ENCODE data around the gene SENP1. TPM values are rescaled to one million over a fixed set of nuclear protein-coding genes. Genes with fewer than 3 reads are reported as not detected.

Gene SENP1
- polyA plus RNA-seq, 3 donors: 5.2 to 8.0 (median 6.0) TPM

DNA sequence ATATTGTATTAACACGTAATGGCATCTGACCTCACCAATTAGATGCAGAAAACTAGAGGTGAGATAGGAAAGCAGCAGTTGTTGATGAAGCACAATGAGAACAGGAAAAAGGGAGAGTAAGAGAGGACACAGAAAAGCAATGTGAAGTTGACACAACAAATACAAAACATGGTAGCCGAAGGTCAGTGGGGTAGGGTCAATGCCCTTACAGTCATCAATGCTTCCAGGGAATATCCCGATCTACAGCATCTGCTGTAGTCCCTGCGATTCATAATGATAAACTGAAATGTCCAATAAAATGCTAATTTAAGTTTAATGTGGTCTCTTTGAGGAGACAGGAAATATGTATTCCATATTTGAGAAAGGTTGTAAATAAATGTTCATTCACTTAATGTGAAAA, 98.7 kb downstream of the SENP1 start:
- Histone ChIP-seq H3K27ac (ENCODE audit: low read depth in 1 of 2, low read length in 2 of 2) (no peak overlapping the region), H3K4me2 (replicated peaks; ENCODE audit: extremely low read depth, low read length, poor library complexity, severe bottlenecking) (no peak overlapping the region), H3K9ac (ENCODE audit: insufficient read depth, low read length, poor library complexity, severe bottlenecking) (no peak overlapping the region), H2AFZ (ENCODE audit: insufficient read depth, low read depth, low read length, poor library complexity, severe bottlenecking) (no peak overlapping the region), H4K20me1 (ENCODE audit: insufficient read depth, low read length) (no peaks in the 10 kb centered on the region), H3K36me3 (replicated peaks in 1 of 2; ENCODE audit: control insufficient read depth in 1 of 2, insufficient read depth in 2 of 2, low read length in 2 of 2) (no peaks in the 10 kb centered on the region), H3K27me3 (ENCODE audit: control insufficient read depth in 2 of 2, insufficient read depth in 2 of 2, low read length in 2 of 2) (peaks cover 56 to 70% of the 10 kb centered on the region in 2 donors), H3K4me3 (replicated peaks in 1 of 3; ENCODE audit: low read depth in 2 of 3, low read length in 3 of 3) (no peak overlapping the region), H3K4me1 (ENCODE audit: control insufficient read depth in 1 of 2, insufficient read depth in 2 of 2, low read length in 2 of 2) (peaks cover 6 to 15% of the 10 kb centered on the region in 2 donors), H3K79me2 (ENCODE audit: insufficient read depth, low read length) (no peaks in the 10 kb centered on the region), H3K9me3 (replicated peaks in 1 of 2; ENCODE audit: control insufficient read depth in 1 of 2, insufficient read depth in 1 of 2, low read length in 2 of 2) (peaks cover 0 to 27% of the 10 kb centered on the region in 2 donors)
- Mint-ChIP-seq H3K9me3 (peaks cover 0 to 10% (median 4%) of the 10 kb centered on the region in 7 donors), H3K36me3 (peaks cover 0 to 2% of the 10 kb centered on the region in 2 donors), H3K4me1 (peaks cover 19% of the 10 kb centered on the region), H3K4me3 (peak overlapping the region in 1 of 2 donors; percentile 52), H3K27ac (no peak overlapping the region), H3K27me3 (ENCODE audit: low read depth in 3 of 3) (peaks cover 65 to 80% (median 68%) of the 10 kb centered on the region in 3 donors)
- DNase-seq: no peak
- intact Hi-C loops (cut with micrococcal nuclease): no loop called here
- no peak for TF ChIP-seq CTCF (IDR thresholded peaks at IDR 0.05)
- WGBS (ENCODE audit: insufficient coverage): no CpG with 5 or more reads among the region's 4 CpGs

DNA sequence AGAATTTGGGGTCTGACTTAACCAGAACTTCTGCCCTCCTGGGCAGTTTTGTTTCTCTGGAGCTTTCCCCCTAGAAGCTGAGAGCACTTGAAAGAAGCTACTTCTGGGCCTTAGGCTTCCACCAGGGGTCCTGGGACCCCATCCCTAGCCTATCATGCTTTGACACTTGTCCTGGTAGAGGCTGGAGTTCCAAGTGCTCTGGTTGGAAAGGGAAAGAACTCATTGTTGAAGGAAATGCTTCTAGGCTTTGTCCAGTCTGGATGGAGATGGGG, 100.2 kb downstream of the SENP1 start:
- no peak for DNase-seq
- no peak overlapping the region for H3K27ac Mint-ChIP-seq
- intact Hi-C loops (cut with micrococcal nuclease): no loop called here

More for the DNA sequence above, 100.2 kb downstream of the SENP1 start:
- Histone ChIP-seq H2AFZ (ENCODE audit: insufficient read depth, low read depth, low read length, poor library complexity, severe bottlenecking) (no peak overlapping the region), H3K9ac (ENCODE audit: insufficient read depth, low read length, poor library complexity, severe bottlenecking) (no peak overlapping the region), H3K4me3 (replicated peaks in 1 of 3; ENCODE audit: low read depth in 2 of 3, low read length in 3 of 3) (no peak overlapping the region), H3K4me1 (ENCODE audit: control insufficient read depth in 1 of 2, insufficient read depth in 2 of 2, low read length in 2 of 2) (peaks cover 17 to 20% of the 10 kb centered on the region in 2 donors), H3K27ac (ENCODE audit: low read depth in 1 of 2, low read length in 2 of 2) (no peak overlapping the region), H4K20me1 (ENCODE audit: insufficient read depth, low read length) (no peaks in the 10 kb centered on the region), H3K9me3 (replicated peaks in 1 of 2; ENCODE audit: control insufficient read depth in 1 of 2, insufficient read depth in 1 of 2, low read length in 2 of 2) (peaks cover 0 to 38% of the 10 kb centered on the region in 2 donors), H3K4me2 (replicated peaks; ENCODE audit: extremely low read depth, low read length, poor library complexity, severe bottlenecking) (no peak overlapping the region), H3K36me3 (replicated peaks in 1 of 2; ENCODE audit: control insufficient read depth in 1 of 2, insufficient read depth in 2 of 2, low read length in 2 of 2) (no peaks in the 10 kb centered on the region), H3K79me2 (ENCODE audit: insufficient read depth, low read length) (no peaks in the 10 kb centered on the region), H3K27me3 (ENCODE audit: control insufficient read depth in 2 of 2, insufficient read depth in 2 of 2, low read length in 2 of 2) (peaks cover 66 to 85% of the 10 kb centered on the region in 2 donors)
- H3K4me1 Mint-ChIP-seq: peaks cover 34% of the 10 kb centered on the region
- peak overlapping the region in 1 of 2 donors; percentile 75 for H3K4me3 Mint-ChIP-seq
- H3K36me3 Mint-ChIP-seq: peaks cover 0 to 3% of the 10 kb centered on the region in 2 donors
- peaks cover 0 to 13% (median 6%) of the 10 kb centered on the region in 7 donors for H3K9me3 Mint-ChIP-seq
- H3K27me3 Mint-ChIP-seq (ENCODE audit: low read depth in 3 of 3): peaks cover 77 to 87% (median 78%) of the 10 kb centered on the region in 3 donors
- no peak for TF ChIP-seq CTCF (IDR thresholded peaks at IDR 0.05)

Measured in CD14-positive monocyte (primary cell).